Kidney epithelial cell (primary cell): Measurements from ENCODE around the gene SWI5. TPM values are rescaled to one million over a fixed set of nuclear protein-coding genes. Genes with fewer than 3 reads are reported as not detected.

ENCODE experiments used
- DNase-seq: peaks from one replicate; pipeline ENCODE4 v3.0.0-alpha.2; 2010; ENCODE audit warnings: low read depth
- H3K27me3 ChIP-seq: 2 replicates; pipeline ENCODE4 v1.6.0; 2011; ENCODE audit warnings: low read length; ENCODE audit not compliant: control insufficient read depth, insufficient read depth
- H3K36me3 ChIP-seq: 2 replicates; pipeline ENCODE4 v1.5.1; 2011; ENCODE audit warnings: low read length; ENCODE audit not compliant: control insufficient read depth, insufficient read depth
- H3K4me3 ChIP-seq: 2 replicates; pipeline ENCODE4 v1.5.1; 2011; ENCODE audit warnings: low read depth, mild to moderate bottlenecking, control low read depth, low read length
- total RNA-seq: library from RNA; depleted of rRNA; stranded (reverse); fragments of >200 nt; gene quantifications from 2 replicates; pipeline ENCODE4 v1.2.3, GENCODE V29; 2015
- TF ChIP-seq, protein P1 (sequence below): IDR thresholded peaks from 2 replicates; pipeline ENCODE4 v1.5.1; 2011; ENCODE audit warnings: mild to moderate bottlenecking, moderate library complexity, low read length, control low read depth, inconsistent platforms; ENCODE audit not compliant: insufficient read depth, poor library complexity, severe bottlenecking

The SWI5 gene
- total RNA-seq, 1 donor from 2014 or later, result 45.5 TPM

DNA sequence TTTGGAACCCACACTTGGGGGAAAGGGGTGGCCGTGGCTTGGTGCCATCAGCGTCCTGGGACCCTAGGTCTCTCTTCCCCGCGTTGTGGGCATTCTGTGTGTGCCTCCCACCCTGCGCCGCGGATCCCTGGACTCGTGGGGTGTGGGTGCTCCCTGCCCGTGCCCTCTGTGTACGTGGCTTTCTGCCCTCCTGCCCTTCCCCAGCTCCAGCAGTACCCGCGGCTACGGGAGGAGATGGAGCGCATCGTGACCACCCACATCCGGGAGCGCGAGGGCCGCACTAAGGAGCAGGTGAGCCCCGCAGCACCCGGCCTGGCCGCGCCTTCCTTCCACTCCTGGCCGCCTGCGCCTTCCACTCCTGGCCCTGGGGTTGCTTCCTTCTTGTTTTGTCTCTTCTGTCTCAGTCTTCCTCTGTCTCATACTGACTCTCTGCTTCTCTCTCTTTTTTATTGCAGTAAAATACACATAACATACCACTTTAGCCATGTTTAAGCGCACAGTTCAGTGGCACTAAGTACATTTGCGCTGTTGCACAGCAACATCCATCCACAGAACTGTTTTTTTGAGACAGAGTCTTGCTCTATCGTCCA lies 42.2 kb upstream of the SWI5 start:
- TF ChIP-seq, protein P1, sequence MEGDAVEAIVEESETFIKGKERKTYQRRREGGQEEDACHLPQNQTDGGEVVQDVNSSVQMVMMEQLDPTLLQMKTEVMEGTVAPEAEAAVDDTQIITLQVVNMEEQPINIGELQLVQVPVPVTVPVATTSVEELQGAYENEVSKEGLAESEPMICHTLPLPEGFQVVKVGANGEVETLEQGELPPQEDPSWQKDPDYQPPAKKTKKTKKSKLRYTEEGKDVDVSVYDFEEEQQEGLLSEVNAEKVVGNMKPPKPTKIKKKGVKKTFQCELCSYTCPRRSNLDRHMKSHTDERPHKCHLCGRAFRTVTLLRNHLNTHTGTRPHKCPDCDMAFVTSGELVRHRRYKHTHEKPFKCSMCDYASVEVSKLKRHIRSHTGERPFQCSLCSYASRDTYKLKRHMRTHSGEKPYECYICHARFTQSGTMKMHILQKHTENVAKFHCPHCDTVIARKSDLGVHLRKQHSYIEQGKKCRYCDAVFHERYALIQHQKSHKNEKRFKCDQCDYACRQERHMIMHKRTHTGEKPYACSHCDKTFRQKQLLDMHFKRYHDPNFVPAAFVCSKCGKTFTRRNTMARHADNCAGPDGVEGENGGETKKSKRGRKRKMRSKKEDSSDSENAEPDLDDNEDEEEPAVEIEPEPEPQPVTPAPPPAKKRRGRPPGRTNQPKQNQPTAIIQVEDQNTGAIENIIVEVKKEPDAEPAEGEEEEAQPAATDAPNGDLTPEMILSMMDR, result no peak
- Histone ChIP-seq H3K4me3 (no peak overlapping the region), H3K27me3 (no peaks in the 10 kb centered on the region), H3K36me3 (no peaks in the 10 kb centered on the region)
- no peak for DNase-seq

DNA sequence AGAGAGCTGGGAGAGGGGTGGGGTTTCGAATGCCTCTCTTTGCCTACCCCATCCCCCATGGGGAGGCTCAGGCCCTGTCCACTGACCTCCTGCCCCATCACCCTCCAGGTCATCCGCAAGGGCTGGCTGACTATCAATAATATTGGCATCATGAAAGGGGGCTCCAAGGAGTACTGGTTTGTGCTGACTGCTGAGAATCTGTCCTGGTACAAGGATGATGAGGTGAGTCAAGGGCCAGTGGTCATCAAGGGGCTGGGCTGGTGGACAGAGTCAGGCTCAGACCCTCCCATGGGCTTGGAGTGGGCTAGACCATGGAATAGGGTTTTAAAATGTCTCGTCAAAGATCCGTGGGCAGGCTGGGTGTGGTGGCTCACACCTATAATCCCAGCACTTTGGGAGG lies 34.0 kb upstream of the SWI5 start:
- H3K36me3 ChIP-seq, result no peaks in the 10 kb centered on the region
- no peak overlapping the region for H3K4me3 ChIP-seq
- H3K27me3 ChIP-seq, result no peaks in the 10 kb centered on the region
- TF ChIP-seq, protein P1, result no peak
- no peak for DNase-seq

DNA sequence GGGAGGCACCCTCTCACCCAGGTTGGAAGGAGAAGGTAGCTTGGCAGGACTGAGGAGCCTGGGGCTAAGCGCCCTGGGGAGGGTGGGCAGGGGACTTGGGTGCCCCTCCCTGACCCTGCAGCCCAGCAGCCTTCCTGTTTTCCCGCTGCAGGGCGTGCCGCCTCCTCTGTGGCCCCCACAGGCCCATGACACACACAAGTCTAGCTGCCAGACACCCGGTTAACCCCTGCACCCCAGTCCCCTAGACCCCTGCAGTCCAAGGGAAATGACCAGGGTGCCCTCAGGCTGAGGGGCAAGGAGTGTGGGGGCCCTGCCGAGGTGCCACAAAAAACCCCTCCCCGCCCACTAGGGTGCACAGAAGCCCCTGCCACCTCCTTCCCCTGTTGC lies 33.3 kb upstream of the SWI5 start:
- no peak overlapping the region for H3K4me3 ChIP-seq

DNA sequence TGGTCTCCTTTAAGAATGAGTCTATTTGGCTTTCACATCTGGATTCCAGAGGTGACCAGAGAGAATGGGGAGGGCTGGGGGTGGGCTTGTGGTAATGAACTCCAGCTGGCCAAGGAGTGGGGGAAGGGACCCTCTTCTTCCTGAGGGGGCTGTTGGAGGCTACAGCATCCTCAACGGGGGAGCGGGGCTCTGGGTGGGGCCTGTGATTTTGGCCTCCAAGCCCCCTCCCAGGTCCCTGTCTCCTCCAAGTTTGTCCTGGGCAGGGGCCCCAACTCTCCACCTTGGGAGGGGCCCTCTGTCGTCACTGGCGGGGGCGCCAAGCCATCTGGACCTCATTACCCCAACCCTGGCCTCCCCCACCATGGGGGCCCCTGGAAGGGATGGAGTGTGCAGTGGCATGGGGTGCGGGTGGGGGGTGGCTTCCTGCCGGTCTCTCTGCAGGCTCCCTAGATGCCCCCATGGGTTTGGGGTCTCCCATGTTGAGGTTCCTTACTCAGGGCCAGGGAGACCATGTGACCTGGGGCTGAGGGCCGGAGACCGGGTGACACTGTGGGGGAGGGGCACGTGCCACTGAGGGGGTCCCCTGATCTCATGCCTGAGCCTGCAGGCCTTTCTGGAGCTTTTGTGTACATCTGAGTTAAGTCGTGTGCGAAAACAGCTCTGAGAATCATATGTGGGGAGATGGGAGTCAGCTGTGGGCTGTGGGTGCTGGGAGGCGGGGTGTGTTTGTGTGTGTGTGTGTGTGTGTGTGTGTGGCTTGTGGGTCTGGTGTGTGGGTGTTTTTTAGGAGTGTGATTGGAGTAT lies 32.7 kb upstream of the SWI5 start:
- DNase-seq, result no peak
- H3K36me3 ChIP-seq, result no peaks in the 10 kb centered on the region

More for the DNA sequence above, 33.3 kb upstream of the SWI5 start:
- TF ChIP-seq, protein P1, result no peak
- DNase-seq, result no peak
- H3K36me3 ChIP-seq, result no peaks in the 10 kb centered on the region
- no peaks in the 10 kb centered on the region for H3K27me3 ChIP-seq

DNA sequence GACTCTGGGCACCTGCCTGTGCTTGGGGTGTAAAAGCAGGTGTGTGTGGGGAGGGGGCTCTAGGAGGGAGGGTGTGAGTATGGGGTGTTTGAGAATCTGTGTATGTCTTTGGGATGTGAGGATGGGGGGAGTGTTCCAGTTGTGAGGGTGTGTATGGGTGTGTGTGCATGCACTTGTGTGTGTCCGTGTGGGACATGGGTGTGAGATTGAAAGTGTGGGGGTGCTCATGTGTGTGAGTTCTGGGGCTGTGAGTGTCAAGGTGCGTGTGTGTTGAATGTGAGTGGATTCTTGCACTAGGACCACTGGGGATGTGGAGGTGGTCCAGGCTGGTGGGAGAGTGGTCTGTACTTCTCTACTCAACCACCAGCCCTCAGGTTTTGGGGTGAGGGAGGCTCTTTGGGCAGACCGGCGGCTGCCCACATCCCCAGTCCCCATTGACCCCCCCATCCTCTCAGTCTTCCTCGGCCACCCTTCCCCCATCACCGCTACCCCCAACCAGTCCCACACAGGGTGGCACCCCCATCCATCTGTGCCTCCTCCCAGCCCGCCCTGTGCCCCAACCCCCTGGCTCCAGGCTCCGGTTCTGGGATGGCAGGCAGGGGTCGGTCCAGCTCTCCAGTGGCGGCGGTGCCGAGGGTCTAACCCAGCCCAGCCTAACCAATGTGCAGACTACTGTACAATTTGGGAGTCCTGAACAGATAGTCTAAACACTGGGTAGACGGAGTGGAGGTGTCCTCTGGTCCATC lies 31.8 kb upstream of the SWI5 start:
- no peaks in the 10 kb centered on the region for H3K27me3 ChIP-seq
- H3K36me3 ChIP-seq, result no peaks in the 10 kb centered on the region
- no peak overlapping the region for H3K4me3 ChIP-seq
- TF ChIP-seq, protein P1, result no peak
- DNase-seq, result no peak

More for the DNA sequence above, 32.7 kb upstream of the SWI5 start:
- TF ChIP-seq, protein P1, result no peak
- no peaks in the 10 kb centered on the region for H3K27me3 ChIP-seq
- no peak overlapping the region for H3K4me3 ChIP-seq
